CD14-positive monocyte (primary cell): ENCODE measurements around the gene HES4. TPM values are rescaled to one million over a fixed set of nuclear protein-coding genes. Genes with fewer than 3 reads are reported as not detected.

ENCODE experiments used
- DNase-seq, 3 donors: peaks; one replicate each; pipeline ENCODE4 v3.0.0-alpha.2; 2011 to 2022
- H2AFZ ChIP-seq: 2 replicates; pipeline ENCODE4 v1.6.0; 2012; ENCODE audit warnings: mild to moderate bottlenecking, low read depth, low read length, inconsistent platforms; ENCODE audit not compliant: insufficient read depth, poor library complexity, severe bottlenecking
- H3K27ac ChIP-seq, 2 donors: 1 replicate in 1 of 2; 2 replicates in 1 of 2; pipeline ENCODE4 v1.5.1; 2012 to 2013; ENCODE audit warnings: low read length in 2 of 2, control low read depth in 1 of 2, inconsistent platforms in 1 of 2, low read depth in 1 of 2, mild to moderate bottlenecking in 1 of 2
- H3K27me3 ChIP-seq, 2 donors: one replicate each; pipeline versions ENCODE4 v1.6.0 to v1.6.1; 2011 to 2013; ENCODE audit warnings: low read length in 2 of 2; ENCODE audit not compliant: control insufficient read depth in 2 of 2, insufficient read depth in 2 of 2
- H3K36me3 ChIP-seq, 2 donors: replicated peaks in 1 of 2; 1 replicate in 1 of 2; 2 replicates in 1 of 2; pipeline versions ENCODE4 v1.5.1 to v1.6.1; 2012 to 2013; ENCODE audit warnings: low read length in 2 of 2, control low read depth in 1 of 2, inconsistent platforms in 1 of 2, mild to moderate bottlenecking in 1 of 2; ENCODE audit not compliant: insufficient read depth in 2 of 2, control insufficient read depth in 1 of 2
- H3K4me1 ChIP-seq, 2 donors: 1 replicate in 1 of 2; 2 replicates in 1 of 2; pipeline versions ENCODE4 v1.5.1 to v1.6.1; 2012 to 2013; ENCODE audit warnings: low read length in 2 of 2, control low read depth in 1 of 2, inconsistent platforms in 1 of 2, mild to moderate bottlenecking in 1 of 2, moderate library complexity in 1 of 2; ENCODE audit not compliant: insufficient read depth in 2 of 2, control insufficient read depth in 1 of 2
- H3K4me2 ChIP-seq: replicated peaks from 2 replicates; pipeline ENCODE3; 2012; ENCODE audit warnings: low read length, moderate library complexity, mild to moderate bottlenecking; ENCODE audit not compliant: poor library complexity, severe bottlenecking; ENCODE audit errors: extremely low read depth
- H3K4me3 ChIP-seq, 3 experiments: fragments of 200-600 bp in 1 of 3; sonication (generic) in 1 of 3; replicated peaks in 1 of 3; 1 replicate in 2 of 3; 2 replicates in 1 of 3; pipeline ENCODE4 v1.5.1; 2011 to 2013; ENCODE audit warnings: low read length in 3 of 3, mild to moderate bottlenecking in 3 of 3, control low read depth in 2 of 3, low read depth in 2 of 3, inconsistent platforms in 1 of 3, moderate library complexity in 1 of 3
- H3K79me2 ChIP-seq: 2 replicates; pipeline ENCODE4 v1.6.0; 2012; ENCODE audit warnings: mild to moderate bottlenecking, control low read depth, inconsistent platforms, low read length, moderate library complexity; ENCODE audit not compliant: insufficient read depth
- H3K9ac ChIP-seq: 2 replicates; pipeline ENCODE4 v1.6.0; 2017; ENCODE audit warnings: low read length, mild to moderate bottlenecking; ENCODE audit not compliant: insufficient read depth, poor library complexity, severe bottlenecking
- H3K9me3 ChIP-seq, 2 donors: replicated peaks in 1 of 2; 1 replicate in 1 of 2; 2 replicates in 1 of 2; pipeline versions ENCODE4 v1.5.1 to v1.6.1; 2012 to 2013; ENCODE audit warnings: low read length in 2 of 2, control low read depth in 1 of 2; ENCODE audit not compliant: control insufficient read depth in 1 of 2, insufficient read depth in 1 of 2
- H4K20me1 ChIP-seq: 2 replicates; pipeline ENCODE4 v1.6.0; 2012; ENCODE audit warnings: mild to moderate bottlenecking, low read length, control low read depth, moderate library complexity; ENCODE audit not compliant: insufficient read depth
- H3K27ac Mint-ChIP-seq, 7 donors: one replicate each; pipeline ENCODE4 v1.8.0; 2020; ENCODE audit warnings: mild to moderate bottlenecking in 7 of 7, mixed read lengths in 7 of 7, moderate library complexity in 6 of 7, inconsistent platforms in 2 of 7
- H3K27me3 Mint-ChIP-seq, 3 donors: one replicate each; pipeline ENCODE4 v1.8.0; 2021 to 2022; ENCODE audit warnings: low read depth in 3 of 3, mild to moderate bottlenecking in 3 of 3, mixed read lengths in 3 of 3, moderate library complexity in 3 of 3, inconsistent platforms in 1 of 3
- H3K36me3 Mint-ChIP-seq, 2 donors: one replicate each; pipeline ENCODE4 v1.8.0; 2020; ENCODE audit warnings: mixed read lengths in 2 of 2, inconsistent platforms in 1 of 2, mild to moderate bottlenecking in 1 of 2
- H3K4me1 Mint-ChIP-seq: one replicate; pipeline ENCODE4 v1.8.0; 2020; ENCODE audit warnings: mild to moderate bottlenecking, mixed read lengths
- H3K4me3 Mint-ChIP-seq, 2 donors: one replicate each; pipeline ENCODE4 v1.8.0; 2020; ENCODE audit warnings: mild to moderate bottlenecking in 2 of 2, mixed read lengths in 2 of 2, moderate library complexity in 1 of 2
- H3K9me3 Mint-ChIP-seq, 7 donors: one replicate each; pipeline ENCODE4 v1.8.0; 2020 to 2022; ENCODE audit warnings: mixed read lengths in 7 of 7, mild to moderate bottlenecking in 6 of 7, moderate library complexity in 6 of 7, inconsistent platforms in 2 of 7
- WGBS: methylation state at CpG from one replicate; pipeline ENCODE4 v1.1.5; 2013; ENCODE audit warnings: missing lambda C conversion rate; ENCODE audit not compliant: insufficient coverage; 5-methylcytosine and 5-hydroxymethylcytosine counted together
- intact Hi-C, 2 donors: fragments of 100-400 bp; cut with micrococcal nuclease; formaldehyde crosslinking; loops; one replicate each; pipeline versions ENCODE4 v1.15.0 to v1.15.1; 2023
- polyA plus RNA-seq, 3 donors: library from polyadenylated mRNA; depleted of rRNA in 1 of 3; unstranded in 2 of 3; stranded (reverse) in 1 of 3; fragments of 300-500 nt in 2 of 3; fragments of >200 nt in 1 of 3; fragmentation: Illumina TruSeq in 2 of 3; gene quantifications; 1 replicate in 2 of 3; 2 replicates in 1 of 3; pipeline ENCODE4 v1.2.3, GENCODE V29; 2012 to 2021
- TF ChIP-seq, protein P1 (sequence below): fragments of 200-600 bp; IDR thresholded peaks from one replicate; pipeline ENCODE4 v1.8.0; 2022; ENCODE audit warnings: antibody characterized with exemption, mild to moderate bottlenecking

HES4 gene
- polyA plus RNA-seq, 3 donors = 1.4 to 26.8 (median 2.0) TPM

DNA sequence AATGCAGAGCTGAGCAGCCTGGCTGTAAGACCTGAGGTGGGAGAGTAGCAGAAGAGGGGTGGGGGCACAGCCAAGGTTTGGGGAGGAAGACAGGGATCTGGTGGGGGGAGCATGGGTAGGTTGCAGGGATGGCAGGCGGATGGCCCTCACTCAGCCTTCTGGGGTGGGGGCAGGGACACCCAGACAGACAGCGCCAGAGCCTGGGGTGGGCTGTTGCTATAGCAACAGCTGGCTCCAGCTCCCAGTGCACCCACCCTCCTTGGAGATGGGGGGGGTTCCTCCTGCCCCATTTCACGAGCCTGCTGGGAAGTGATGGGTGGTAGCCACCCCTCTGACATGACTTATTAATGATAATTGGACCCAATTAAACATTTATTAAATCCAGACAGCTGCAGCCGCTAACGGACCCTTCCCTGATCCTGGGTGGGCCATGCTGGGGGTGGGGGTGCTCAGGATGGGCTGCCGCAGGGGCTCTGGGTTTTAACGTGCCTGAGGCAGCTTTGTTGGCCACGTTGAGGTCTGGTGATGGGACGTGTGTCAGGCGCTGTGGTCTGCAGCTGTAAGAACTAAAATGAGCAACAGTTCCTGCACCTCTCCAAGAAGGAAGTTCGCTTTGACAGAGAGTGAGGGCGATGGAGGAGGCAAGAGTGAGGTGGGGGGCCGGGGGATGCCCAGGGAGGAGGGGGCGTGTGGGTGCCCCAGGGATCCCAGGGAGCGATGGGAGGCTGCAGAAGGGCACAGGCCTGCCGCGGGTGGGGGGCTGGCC lies 39.4 kb upstream of the HES4 start:
- Mint-ChIP-seq H3K27ac (peak overlapping the region in 5 of 7 donors; percentile 2 to 77 (median 35)), H3K4me1 (peaks cover 24% of the 10 kb centered on the region), H3K36me3 (peaks cover 0 to 2% of the 10 kb centered on the region in 2 donors), H3K9me3 (peaks cover 0 to 13% (median 6%) of the 10 kb centered on the region in 7 donors), H3K27me3 (peaks cover 38 to 69% (median 61%) of the 10 kb centered on the region in 3 donors), H3K4me3 (peak overlapping the region; percentile 58 to 78)
- peak overlapping the region; percentile 36 for H3K9ac ChIP-seq
- no peaks in the 10 kb centered on the region for H3K36me3 ChIP-seq
- 0% methylated on average over 7 of the region's 17 CpGs for WGBS
- no peaks in the 10 kb centered on the region for H3K79me2 ChIP-seq
- H3K9me3 ChIP-seq = no peaks in the 10 kb centered on the region
- H3K4me2 ChIP-seq = peak overlapping the region; percentile 84
- peak overlapping the region in 1 of 3 experiments; percentile 70 for H3K4me3 ChIP-seq
- H3K27me3 ChIP-seq = peaks cover 9 to 51% of the 10 kb centered on the region in 2 donors
- DNase-seq = peak; percentile 34 to 74 (median 57)
- peak overlapping the region in 1 of 2 donors; percentile 48 for H3K27ac ChIP-seq
- H4K20me1 ChIP-seq = no peaks in the 10 kb centered on the region
- TF ChIP-seq, protein P1, sequence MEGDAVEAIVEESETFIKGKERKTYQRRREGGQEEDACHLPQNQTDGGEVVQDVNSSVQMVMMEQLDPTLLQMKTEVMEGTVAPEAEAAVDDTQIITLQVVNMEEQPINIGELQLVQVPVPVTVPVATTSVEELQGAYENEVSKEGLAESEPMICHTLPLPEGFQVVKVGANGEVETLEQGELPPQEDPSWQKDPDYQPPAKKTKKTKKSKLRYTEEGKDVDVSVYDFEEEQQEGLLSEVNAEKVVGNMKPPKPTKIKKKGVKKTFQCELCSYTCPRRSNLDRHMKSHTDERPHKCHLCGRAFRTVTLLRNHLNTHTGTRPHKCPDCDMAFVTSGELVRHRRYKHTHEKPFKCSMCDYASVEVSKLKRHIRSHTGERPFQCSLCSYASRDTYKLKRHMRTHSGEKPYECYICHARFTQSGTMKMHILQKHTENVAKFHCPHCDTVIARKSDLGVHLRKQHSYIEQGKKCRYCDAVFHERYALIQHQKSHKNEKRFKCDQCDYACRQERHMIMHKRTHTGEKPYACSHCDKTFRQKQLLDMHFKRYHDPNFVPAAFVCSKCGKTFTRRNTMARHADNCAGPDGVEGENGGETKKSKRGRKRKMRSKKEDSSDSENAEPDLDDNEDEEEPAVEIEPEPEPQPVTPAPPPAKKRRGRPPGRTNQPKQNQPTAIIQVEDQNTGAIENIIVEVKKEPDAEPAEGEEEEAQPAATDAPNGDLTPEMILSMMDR = no peak
- H2AFZ ChIP-seq = no peak overlapping the region
- peaks cover 24 to 27% of the 10 kb centered on the region in 2 donors for H3K4me1 ChIP-seq
- intact Hi-C loops = loop anchor here in 1 of 2 donors (10.0 kb wide), 2 partner anchors 75 to 195 kb away; partner anchors contain the start of genes B3GALT6, C1orf159 and SDF4

DNA sequence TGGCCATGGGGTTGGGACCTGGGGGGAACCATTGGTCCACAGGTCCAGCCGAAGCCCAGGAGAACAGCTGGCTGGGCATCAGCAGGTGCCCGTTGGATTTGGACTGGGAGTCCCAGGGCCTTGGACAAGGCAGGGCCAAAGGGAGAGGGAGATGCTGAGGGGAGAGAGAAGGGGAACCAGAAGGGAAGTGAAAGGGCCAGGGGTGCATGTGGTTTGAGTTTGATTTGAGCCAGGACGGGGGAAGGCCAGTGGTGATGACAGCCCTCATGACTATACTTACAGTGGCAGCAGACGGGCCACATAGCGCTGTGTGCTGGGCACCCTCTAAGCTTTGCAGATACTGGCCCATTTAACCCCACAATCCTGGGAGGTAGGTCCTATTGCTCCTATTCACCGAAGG lies 38.8 kb upstream of the HES4 start:
- Mint-ChIP-seq H3K4me3 (peak overlapping the region in 1 of 2 donors; percentile 78), H3K27ac (peak overlapping the region in 4 of 7 donors; percentile 11 to 83 (median 50)), H3K36me3 (peaks cover 0 to 2% of the 10 kb centered on the region in 2 donors), H3K27me3 (peaks cover 39 to 75% (median 63%) of the 10 kb centered on the region in 3 donors), H3K4me1 (peaks cover 24% of the 10 kb centered on the region), H3K9me3 (peaks cover 0 to 13% (median 6%) of the 10 kb centered on the region in 7 donors)
- no peaks in the 10 kb centered on the region for H3K36me3 ChIP-seq
- peak overlapping the region in 1 of 3 experiments; percentile 70 for H3K4me3 ChIP-seq
- peaks cover 11 to 56% of the 10 kb centered on the region in 2 donors for H3K27me3 ChIP-seq
- peak overlapping the region; percentile 84 for H3K4me2 ChIP-seq
- H3K79me2 ChIP-seq = no peaks in the 10 kb centered on the region
- DNase-seq = peak; percentile 52 to 84 (median 75)
- intact Hi-C loops = loop anchor here in 1 of 2 donors (10.0 kb wide), 2 partner anchors 76 to 196 kb away; partner anchors contain the start of genes B3GALT6, C1orf159 and SDF4
- H3K9ac ChIP-seq = peak overlapping the region; percentile 36
- TF ChIP-seq, protein P1 = no peak
- peak overlapping the region in 1 of 2 donors; percentile 48 for H3K27ac ChIP-seq
- no peaks in the 10 kb centered on the region for H3K9me3 ChIP-seq
- H4K20me1 ChIP-seq = no peaks in the 10 kb centered on the region
- no peak overlapping the region for H2AFZ ChIP-seq
- WGBS = 67% methylated on average over 3 of the region's 6 CpGs
- H3K4me1 ChIP-seq = peaks cover 24 to 34% of the 10 kb centered on the region in 2 donors
